HG03442 (cell line): ENCODE data around the gene XAB2.
"Not testable (repeated sequence)": the region's sequence is repeated elsewhere in the genome, so short reads cannot be mapped to it uniquely, and the experiment has no call there.

Source experiments
- ATAC-seq: cut with Tn5 transposase; IDR thresholded peaks from one replicate; pipeline ENCODE4 v1.9.1; 2021; ENCODE audit warnings: mild to moderate bottlenecking, moderate library complexity; ENCODE audit not compliant: unreplicated experiment

XAB2 gene

DNA sequence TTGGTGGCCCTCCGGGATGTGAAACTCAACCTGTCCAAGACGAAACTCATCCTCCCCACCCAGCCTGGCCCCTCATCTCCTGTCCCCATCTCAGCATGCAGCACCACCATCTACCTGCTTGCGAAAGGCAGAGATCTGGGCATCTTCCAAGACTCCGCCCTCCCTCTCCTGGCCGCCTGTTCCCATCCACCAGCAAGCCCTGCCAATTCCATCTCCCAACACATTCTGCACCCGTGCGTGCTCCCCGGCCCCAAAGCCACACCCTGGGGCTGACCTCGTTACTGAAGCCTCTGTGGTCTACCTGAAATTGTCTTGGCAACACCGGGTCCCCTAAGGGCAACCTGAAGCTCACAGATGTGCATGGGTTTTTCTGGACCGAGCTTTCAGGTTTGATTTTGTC is 46.9 kb downstream of the XAB2 start:
- no peak for ATAC-seq

DNA sequence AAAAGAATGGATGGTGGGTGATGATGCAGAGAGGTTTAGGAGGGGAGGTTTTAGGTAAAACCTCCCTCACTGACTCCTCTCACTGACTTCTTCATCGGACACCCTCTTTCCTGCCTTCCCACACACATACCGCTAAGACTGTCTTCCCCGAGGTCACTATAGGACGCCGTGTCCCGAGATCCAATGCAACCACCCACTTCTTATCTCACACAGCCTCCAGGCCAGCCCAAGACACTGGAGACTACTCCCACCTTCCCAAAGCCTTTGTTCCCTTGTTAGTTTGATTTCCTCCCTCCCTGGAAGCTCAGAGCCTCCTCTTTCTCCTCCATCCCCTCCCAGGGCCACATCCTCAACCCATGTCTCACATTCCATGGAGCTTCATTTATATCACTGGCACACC is 50.2 kb downstream of the XAB2 start:
- no peak for ATAC-seq

DNA sequence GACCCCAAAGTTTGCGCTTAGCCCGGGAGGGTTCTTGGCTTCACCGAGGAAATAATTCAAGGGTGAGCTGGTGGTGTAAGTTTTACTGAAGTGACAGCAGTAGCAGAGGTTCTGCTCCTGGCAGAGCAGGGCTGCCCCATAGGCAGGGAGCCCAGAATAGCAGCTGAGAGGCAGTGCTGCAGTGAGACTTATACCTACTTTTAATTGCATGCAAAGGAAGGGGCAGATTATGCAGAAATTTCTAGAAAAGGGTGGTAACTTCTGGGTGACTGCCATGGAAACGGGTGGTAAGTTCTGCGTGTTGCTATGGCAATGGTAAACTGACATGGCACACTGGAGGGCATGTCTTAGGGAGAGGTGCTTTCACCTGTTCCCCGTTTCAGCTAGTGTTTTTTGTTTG is 51.2 kb downstream of the XAB2 start:
- ATAC-seq: no peak

DNA sequence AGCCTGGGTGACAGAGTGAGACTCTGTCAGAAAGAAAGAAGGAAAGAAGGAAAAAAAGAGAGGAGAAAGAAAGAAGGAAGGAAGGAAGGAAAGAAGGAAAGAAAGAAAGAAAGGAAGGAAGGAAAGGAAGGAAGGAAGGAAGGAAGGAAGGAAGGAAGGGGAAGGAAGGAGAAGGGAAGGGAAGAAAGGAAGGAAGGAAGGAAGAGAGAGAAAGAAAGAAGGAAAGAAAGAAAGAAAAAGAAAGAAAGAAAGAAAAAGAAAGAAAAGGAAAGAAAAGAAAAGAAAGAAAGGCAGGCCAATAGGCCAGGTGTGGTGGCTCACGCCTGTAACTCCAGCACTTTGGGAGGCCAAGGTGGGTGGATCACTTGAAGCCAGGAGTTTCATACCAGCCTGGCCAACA is 51.9 kb downstream of the XAB2 start:
- ATAC-seq: not testable (repeated sequence)

DNA sequence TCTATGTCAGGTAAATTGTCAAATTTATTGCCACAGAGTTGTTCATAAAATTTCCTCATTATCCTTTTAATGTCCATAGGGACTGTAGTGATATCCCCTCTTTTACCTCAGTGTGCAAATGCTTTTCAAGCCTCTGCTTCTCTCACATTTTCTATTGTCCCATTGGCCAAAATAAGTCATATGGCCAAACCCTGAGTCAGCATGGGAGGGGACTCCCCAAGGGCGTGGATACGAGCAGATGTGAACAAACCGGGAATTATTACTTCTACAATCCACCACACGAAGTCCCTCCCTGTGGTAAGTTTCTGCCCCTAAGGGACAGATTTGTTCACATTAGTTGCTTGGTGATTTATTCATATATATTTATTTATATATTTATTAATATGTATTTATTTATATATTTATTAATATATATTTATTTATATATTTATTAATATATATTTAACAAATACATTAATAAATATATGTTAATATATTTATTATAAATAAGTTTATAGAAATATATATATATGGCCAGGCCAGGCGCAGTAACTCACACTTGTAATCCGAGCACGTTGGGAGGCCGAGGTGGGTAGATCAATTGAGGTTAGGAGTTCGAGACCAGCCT is 53.8 kb downstream of the XAB2 start:
- ATAC-seq: no peak

DNA sequence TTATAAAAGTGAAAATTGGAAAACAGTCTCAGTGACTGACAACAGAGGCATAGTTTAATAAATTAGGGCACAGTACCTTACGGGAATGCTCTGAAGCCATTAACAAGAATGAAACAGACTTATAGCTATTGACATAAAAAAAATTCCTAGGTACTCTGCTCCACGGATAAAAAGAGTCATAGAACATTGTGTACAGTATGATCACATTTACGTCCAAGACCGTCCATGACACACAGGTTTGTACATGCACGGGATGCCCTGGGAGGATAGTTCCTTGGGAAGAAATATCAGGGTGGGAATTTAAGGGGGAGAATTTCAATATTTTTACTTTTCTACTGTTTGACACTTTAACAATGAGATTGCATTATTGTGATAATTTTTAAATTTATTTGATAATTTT is 58.6 kb downstream of the XAB2 start:
- no peak for ATAC-seq
